Measurements from ENCODE around the gene RALGPS2. TPM values are rescaled to one million over a fixed set of nuclear protein-coding genes. Genes with fewer than 3 reads are reported as not detected.
"Not testable (repeated sequence)": the region's sequence is repeated elsewhere in the genome, so short reads cannot be mapped to it uniquely, and the experiment has no call there.

RALGPS2 gene
- total and polyA plus RNA-seq, 9 of the 15 experiments (the other 6 are each of a cell fraction or from before 2014, with no cell fraction given), result 0.28 to 6.5 (median 2.6) TPM

GRCh38 chr1:178948676-178949075 is 223.6 kb downstream of the RALGPS2 start (continued):
- TF ChIP-seq PRDM10 (IDR thresholded peaks at IDR 0.05; ENCODE audit: partially characterized antibody) (no peak), ZNF217 (CRISPR knock-in tag; IDR thresholded peaks at IDR 0.05) (no peak)

- H3K4me3 ChIP-seq; FAIRE-seq; H3K9me3 ChIP-seq (replicated peaks; ENCODE audit: control insufficient read depth, insufficient read depth, low read depth, low read length); H3K36me3 ChIP-seq (ENCODE audit: control insufficient read depth, insufficient read depth, low read length); H2AFZ ChIP-seq (ENCODE audit: low read depth, low read length); H3K4me1 ChIP-seq (replicated peaks in 1 of 2; ENCODE audit: control insufficient read depth in 2 of 2, insufficient read depth in 2 of 2, low read length in 2 of 2); CTCF ChIA-PET (ENCODE audit: low intra/inter-chr PET ratio); DNase-seq (ENCODE audit: extremely low read depth in 1 of 4, low spot score in 3 of 4); in situ Hi-C loops (cut with MboI); ATAC-seq; intact Hi-C loops (cut with micrococcal nuclease); H3K9ac ChIP-seq (ENCODE audit: insufficient read depth in 1 of 2, low read depth in 2 of 2, low read length in 2 of 2); H4K20me1 ChIP-seq (replicated peaks; ENCODE audit: control insufficient read depth, insufficient read depth, low read length); H3K79me2 ChIP-seq (ENCODE audit: control insufficient read depth, insufficient read depth, low read length); H3K4me2 ChIP-seq (ENCODE audit: insufficient read depth, low read length); H3K27ac ChIP-seq (ENCODE audit: extremely low read depth, low read depth, low read length); H3K9me1 ChIP-seq (ENCODE audit: control insufficient read depth, insufficient read depth, low read length); BruUV-seq (replicated peaks): not testable (repeated sequence)
- POLR2A ChIA-PET, result interaction anchor here (0.7 kb wide), 1 partner anchor 10 kb away, joined by 3 read pairs; no protein-coding TSS in a partner anchor
- WGBS (ENCODE audit: insufficient coverage, low coverage, missing lambda C conversion rate), result 4% methylated on average over 4 of the region's 4 CpGs
- H3K27me3 ChIP-seq (ENCODE audit: control insufficient read depth in 2 of 2, insufficient read depth in 2 of 2, low read length in 2 of 2), result peaks cover 45 to 70% of the 10 kb centered on the region in 2 experiments
These were observed 224.8 kb downstream of the RALGPS2 start for GRCh38 chr1:178949866-178950265.
